HepG2 (cell line): ENCODE results near the gene SHANK3. TPM values are rescaled to one million over a fixed set of nuclear protein-coding genes. Genes with fewer than 3 reads are reported as not detected.

Source experiments
- ATAC-seq: fragments of 200-7000 bp; cut with Tn5 transposase; 3 replicates; pipeline ENCODE4 v1.9.1; 2020; ENCODE audit warnings: mild to moderate bottlenecking, moderate library complexity
- BruUV-seq: library from RNA; stranded (reverse); fragments of 400-500 nt; replicated peaks from 2 replicates; lab custom pipeline; 2021; lab: Mats Ljungman, UMichigan
- CTCF ChIA-PET: fragments of 300-600 bp; formaldehyde crosslinking; extraction: SDS; loops from one replicate; lab custom pipeline; 2021; ENCODE audit warnings: low total read pairs, inconsistent platforms, low intra/inter-chr PET ratio; lab: Yijun Ruan, JAX
- POLR2A ChIA-PET: fragments of 350-600 bp; sonication (Branson Sonifier 250); formaldehyde crosslinking; loops from one replicate; lab custom pipeline; 2020; ENCODE audit warnings: antibody characterized with exemption, inconsistent platforms; lab: Yijun Ruan, JAX
- DNase-seq: peaks from one replicate; pipeline ENCODE4 v3.0.0-alpha.2; 2015; ENCODE audit warnings: low spot score
- FAIRE-seq: peaks from 3 replicates; lab custom pipeline; 2011; peaks lifted over from hg19 to GRCh38; lab: Jason Lieb, UNC
- H2AFZ ChIP-seq: one replicate; pipeline ENCODE4 v1.6.1; 2011; ENCODE audit warnings: low read length, inconsistent platforms
- H3K27ac ChIP-seq: fragments of 300-600 bp; 3 replicates; pipeline ENCODE4 v1.8.0; 2011; ENCODE audit warnings: mixed run types, mild to moderate bottlenecking, mixed read lengths, low read length, inconsistent platforms; ENCODE audit not compliant: insufficient read depth; ENCODE audit errors: extremely low read length
- H3K27me3 ChIP-seq, 2 experiments: fragments of 200-600 bp in 1 of 2; 2 replicates in 1 of 2; 3 replicates in 1 of 2; pipeline versions ENCODE4 v1.6.0 to v1.8.0; 2011; ENCODE audit warnings: low read length in 2 of 2, mild to moderate bottlenecking in 2 of 2, moderate library complexity in 2 of 2, inconsistent platforms in 1 of 2; ENCODE audit not compliant: insufficient read depth in 2 of 2, control insufficient read depth in 1 of 2
- H3K36me3 ChIP-seq, 2 experiments: fragments of 200-600 bp in 1 of 2; replicated peaks in 1 of 2; 2 replicates in 1 of 2; 3 replicates in 1 of 2; pipeline versions ENCODE4 v1.5.1 to v1.8.0; 2011; ENCODE audit warnings: low read length in 2 of 2, inconsistent platforms in 1 of 2; ENCODE audit not compliant: insufficient read depth in 2 of 2, control insufficient read depth in 1 of 2
- H3K4me1 ChIP-seq: 2 replicates; pipeline ENCODE4 v1.5.1; 2012; ENCODE audit warnings: low read length, inconsistent platforms; ENCODE audit not compliant: insufficient read depth
- H3K4me2 ChIP-seq: 2 replicates; pipeline ENCODE4 v1.6.0; 2011; ENCODE audit warnings: low read depth, low read length, inconsistent platforms
- H3K4me3 ChIP-seq, 3 experiments: fragments of 200-600 bp in 1 of 3; sonication (generic), shearing (Covaris generic) in 1 of 3; replicated peaks in 1 of 3; 2 replicates each; pipeline ENCODE4 v1.5.1; 2011 to 2016; ENCODE audit warnings: low read length in 3 of 3, inconsistent platforms in 2 of 3, low read depth in 2 of 3, mild to moderate bottlenecking in 2 of 3, control low read depth in 1 of 3, mixed read lengths in 1 of 3; ENCODE audit not compliant: insufficient read depth in 1 of 3
- H3K79me2 ChIP-seq: one replicate; pipeline ENCODE4 v1.6.1; 2011; ENCODE audit warnings: low read length, inconsistent platforms; ENCODE audit not compliant: insufficient read depth
- H3K9ac ChIP-seq: 2 replicates; pipeline ENCODE4 v1.6.0; 2011; ENCODE audit warnings: mild to moderate bottlenecking, low read depth, low read length, inconsistent platforms; ENCODE audit not compliant: insufficient read depth
- H3K9me3 ChIP-seq: 2 replicates; pipeline ENCODE4 v1.5.1; 2012; ENCODE audit warnings: mild to moderate bottlenecking, low read length
- H4K20me1 ChIP-seq: 2 replicates; pipeline ENCODE4 v1.6.0; 2011; ENCODE audit warnings: inconsistent platforms, mild to moderate bottlenecking, low read length, moderate library complexity; ENCODE audit not compliant: insufficient read depth
- ARID4A ChIP-seq: sonication (generic); formaldehyde crosslinking; IDR thresholded peaks from 2 replicates; pipeline ENCODE4 v1.5.0; 2020; ENCODE audit warnings: mild to moderate bottlenecking, missing genetic modification reagents, borderline replicate concordance
- ARNTL ChIP-seq: sonication (generic); formaldehyde crosslinking; IDR thresholded peaks from 2 replicates; pipeline ENCODE4 v1.4.0; 2020; ENCODE audit warnings: mild to moderate bottlenecking, missing genetic modification reagents
- ZFP37 ChIP-seq: sonication (generic); formaldehyde crosslinking; IDR thresholded peaks from 2 replicates; pipeline ENCODE4 v1.4.0; 2020; ENCODE audit warnings: missing genetic modification reagents, borderline replicate concordance
- WGBS: methylation state at CpG from one replicate; pipeline ENCODE4 v1.1.6; 2017; ENCODE audit warnings: low lambda C conversion rate; 5-methylcytosine and 5-hydroxymethylcytosine counted together
- in situ Hi-C: cut with HindIII; loops from 2 replicates; pipeline ENCODE4 v1.10.0; 2017; ENCODE audit warnings: low pct_unique_long_range_greater_than_20kb; ENCODE audit not compliant: extremely low pct_ligation_motif_present
- intact Hi-C: fragments of 100-400 bp; cut with micrococcal nuclease; formaldehyde crosslinking; loops from one replicate; pipeline ENCODE4 v1.10.0; 2022; ENCODE audit not compliant: unreplicated experiment
- polyA plus RNA-seq, 8 experiments: library from polyadenylated mRNA; depleted of rRNA in 3 of 8; stranded (reverse) in 7 of 8; unstranded in 1 of 8; fragments of >200 nt; fragmentation: Illumina TruSeq in 4 of 8; extraction: Trizol in 4 of 8; gene quantifications; 2 replicates each; pipeline versions ENCODE4 v1.2.1 to v1.2.3, GENCODE V29; 2011 to 2016; ENCODE audit warnings: low read depth in 4 of 8, missing spikeins in 1 of 8, mixed read lengths in 1 of 8; ENCODE audit not compliant: insufficient read depth in 1 of 8
- total RNA-seq, 5 experiments: library from RNA; depleted of rRNA; stranded (reverse); fragments of >200 nt; fragmentation: Illumina TruSeq; extraction: Trizol; gene quantifications; 2 replicates each; pipeline ENCODE4 v1.2.3, GENCODE V29; 2016; ENCODE audit warnings: low read depth in 1 of 5

Gene SHANK3
- total and polyA plus RNA-seq, 2 of the 13 experiments (the other 11 are each of a cell fraction or from before 2014, with no cell fraction given) = 2.9 to 4.6 TPM

- no TSS peak for BruUV-seq
- ChIA-PET CTCF (no interaction called here), POLR2A (interaction anchor here (0.7 to 0.8 kb wide), 2 partner anchors 53 to 336 kb away, joined by 3 to 5 read pairs; no protein-coding TSS in a partner anchor)
- WGBS = 94% methylated on average over 18 of the region's 18 CpGs
- no peak for ATAC-seq
- H4K20me1 ChIP-seq = no peaks in the 10 kb centered on the region
- peaks cover 21% of the 10 kb centered on the region for H3K4me1 ChIP-seq
- H3K4me3 ChIP-seq = no peak overlapping the region
- no peak for TF ChIP-seq ARNTL (CRISPR knock-in tag)
- in situ Hi-C loops (loop anchor here (5.0 kb wide), 2 partner anchors 68 to 113 kb away; partner anchors contain the start of genes ARSA and CHKB), intact Hi-C loops (loop anchor here (5.0 kb wide), 1 partner anchor 53 kb away; no protein-coding TSS in a partner anchor)
- H3K9ac ChIP-seq = no peak overlapping the region
- H3K27me3 ChIP-seq = no peaks in the 10 kb centered on the region
- no peak overlapping the region for H3K4me2 ChIP-seq
- H2AFZ ChIP-seq = no peak overlapping the region
- no peak for DNase-seq
- FAIRE-seq = no peak
- H3K9me3 ChIP-seq = no peaks in the 10 kb centered on the region
- no peak overlapping the region for H3K27ac ChIP-seq
- H3K79me2 ChIP-seq = peaks cover 14% of the 10 kb centered on the region
- H3K36me3 ChIP-seq = no peaks in the 10 kb centered on the region
Observed at GRCh38 chr22:50694766-50695420, 22.3 kb downstream of the SHANK3 start.

GRCh38 chr22:50695421-50696250 is 23.0 kb downstream of the SHANK3 start:
- CTCF ChIA-PET = no interaction called here
- no TSS peak for BruUV-seq

More at GRCh38 chr22:50695421-50696250, 23.0 kb downstream of the SHANK3 start:
- DNase-seq (no peak), FAIRE-seq (no peak)
- Histone ChIP-seq H3K79me2 (peaks cover 17% of the 10 kb centered on the region), H3K4me2 (no peak overlapping the region), H3K36me3 (no peaks in the 10 kb centered on the region), H3K9ac (no peak overlapping the region), H3K4me3 (no peak overlapping the region), H2AFZ (no peak overlapping the region), H3K9me3 (no peaks in the 10 kb centered on the region)
- WGBS = 93% methylated on average over 13 of the region's 18 CpGs
- in situ Hi-C loops = loop anchor here (5.0 kb wide), 2 partner anchors 68 to 113 kb away; partner anchors contain the start of genes ARSA and CHKB
- TF ChIP-seq ARID4A (CRISPR knock-in tag) (0 out of 2 replicates have a peak, but pooled peaks have one; percentile 2), ZFP37 (CRISPR knock-in tag) (no peak)
- TF ChIP-seq, all 625 proteins: peak for 1
- Histone ChIP-seq H3K27ac (no peak overlapping the region), H4K20me1 (no peaks in the 10 kb centered on the region), H3K4me1 (peaks cover 29% of the 10 kb centered on the region), H3K27me3 (no peaks in the 10 kb centered on the region)
- ATAC-seq = no peak
- intact Hi-C loops = no loop called here
- POLR2A ChIA-PET = no interaction called here
